IMR-90 (cell line): ENCODE measurements around the gene HYAL3.

Source experiments
- BHLHE40 ChIP-seq: fragments of 150-350 bp; IDR thresholded peaks from 2 replicates; pipeline ENCODE4 v1.6.1; 2016; ENCODE audit warnings: mild to moderate bottlenecking, low read depth, low read length
- CTCF ChIP-seq: conservative IDR thresholded peaks from 2 replicates; pipeline ENCODE4 v1.5.1; 2012; ENCODE audit warnings: mild to moderate bottlenecking, low read depth, low read length, improper control_type of control experiment
- ELK1 ChIP-seq: fragments of 150-350 bp; IDR thresholded peaks from 2 replicates; pipeline ENCODE4 v1.6.1; 2016; ENCODE audit warnings: low read depth, mild to moderate bottlenecking, low read length, moderate library complexity, borderline replicate concordance
- FOS ChIP-seq: fragments of 150-350 bp; IDR thresholded peaks from 2 replicates; pipeline ENCODE4 v1.6.1; 2016; ENCODE audit warnings: low read depth, low read length
- POLR2A ChIP-seq: IDR thresholded peaks from 2 replicates; pipeline ENCODE4 v1.6.1; 2012; ENCODE audit warnings: mild to moderate bottlenecking, low read depth, low read length
- RAD21 ChIP-seq: IDR thresholded peaks from 2 replicates; pipeline ENCODE4 v1.6.1; 2012; ENCODE audit warnings: low read length, improper control_type of control experiment
- RCOR1 ChIP-seq: IDR thresholded peaks from 2 replicates; pipeline ENCODE4 v1.6.1; 2012; ENCODE audit warnings: mild to moderate bottlenecking, low read length, improper control_type of control experiment; ENCODE audit not compliant: insufficient replicate concordance
- SMC3 ChIP-seq: fragments of 150-350 bp; IDR thresholded peaks from 2 replicates; pipeline ENCODE4 v1.6.1; 2016; ENCODE audit warnings: low read depth, mild to moderate bottlenecking, antibody characterized with exemption, low read length, moderate library complexity
- TF ChIP-seq, protein P1 (sequence below): fragments of 150-350 bp; IDR thresholded peaks from 2 replicates; pipeline ENCODE4 v1.6.1; 2017; ENCODE audit warnings: mild to moderate bottlenecking, antibody characterized with exemption, low read length, low read depth

DNA sequence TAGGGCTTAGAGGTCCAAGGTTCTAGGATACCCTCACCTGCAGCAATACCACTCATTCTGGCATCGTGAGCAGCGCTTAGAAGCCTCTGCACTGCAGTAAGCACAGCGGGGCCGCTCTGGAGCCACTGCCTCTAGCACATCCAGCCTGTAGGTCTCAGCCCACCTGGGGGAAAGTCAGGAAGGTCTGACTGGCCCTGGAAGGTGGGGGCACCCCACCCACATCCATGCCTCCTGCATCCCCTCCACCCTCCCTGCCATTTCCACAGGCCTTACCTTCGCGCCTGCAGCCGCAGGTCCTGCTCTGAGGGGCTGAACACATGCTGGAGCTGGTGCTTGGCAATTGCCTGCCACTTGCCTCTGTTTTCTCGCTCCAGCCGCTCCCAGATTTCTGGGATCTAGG, 42.3 kb upstream of the HYAL3 start:
- TF ChIP-seq SMC3 (no peak), CTCF (no peak), POLR2A (no peak), ELK1 (no peak), BHLHE40 (no peak), RAD21 (no peak), FOS (no peak), RCOR1 (no peak)
- TF ChIP-seq, protein P1, sequence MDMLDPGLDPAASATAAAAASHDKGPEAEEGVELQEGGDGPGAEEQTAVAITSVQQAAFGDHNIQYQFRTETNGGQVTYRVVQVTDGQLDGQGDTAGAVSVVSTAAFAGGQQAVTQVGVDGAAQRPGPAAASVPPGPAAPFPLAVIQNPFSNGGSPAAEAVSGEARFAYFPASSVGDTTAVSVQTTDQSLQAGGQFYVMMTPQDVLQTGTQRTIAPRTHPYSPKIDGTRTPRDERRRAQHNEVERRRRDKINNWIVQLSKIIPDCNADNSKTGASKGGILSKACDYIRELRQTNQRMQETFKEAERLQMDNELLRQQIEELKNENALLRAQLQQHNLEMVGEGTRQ, result no peak
